ENCODE data around the gene ZNF248.

ZNF248 gene

DNA sequence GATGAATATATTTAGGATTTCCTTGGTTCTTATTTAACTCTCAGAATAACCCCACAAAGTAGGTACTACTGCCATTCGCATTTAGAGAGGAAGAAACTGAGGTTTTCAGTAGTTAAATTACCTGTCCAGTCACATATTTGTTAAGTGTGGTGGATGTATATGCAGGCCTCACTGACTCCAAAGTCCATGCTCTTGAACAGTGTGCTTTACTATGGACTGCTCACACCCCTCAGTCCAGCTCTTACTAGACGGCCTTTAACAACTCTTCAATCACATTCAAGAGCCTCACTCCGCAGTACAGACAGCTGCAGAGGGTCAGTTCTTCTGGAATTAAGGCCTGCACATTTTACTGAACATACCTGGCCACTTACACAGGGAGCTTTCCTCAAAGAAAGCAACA is 36.2 kb downstream of the ZNF248 start:
- DNase-seq: no peak

DNA sequence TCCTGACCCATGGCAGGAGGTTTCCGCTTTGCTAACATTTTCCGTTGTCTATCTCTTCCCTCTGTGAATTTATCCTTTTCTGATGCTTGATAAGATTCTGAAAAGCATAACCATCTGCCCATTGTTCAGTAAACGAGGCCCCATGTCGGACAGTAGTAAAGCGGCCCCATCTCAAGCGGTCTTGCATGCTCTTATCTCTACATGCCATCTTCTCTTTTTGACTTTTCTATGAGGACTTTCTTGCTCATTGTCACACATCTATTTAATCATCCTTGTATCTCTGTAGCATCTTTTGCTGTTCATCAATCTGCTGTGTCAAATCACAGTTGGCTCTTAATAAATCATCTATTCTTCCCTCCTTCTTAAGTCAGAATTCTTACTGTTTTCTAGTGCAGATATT is 37.6 kb downstream of the ZNF248 start:
- no peak for DNase-seq

DNA sequence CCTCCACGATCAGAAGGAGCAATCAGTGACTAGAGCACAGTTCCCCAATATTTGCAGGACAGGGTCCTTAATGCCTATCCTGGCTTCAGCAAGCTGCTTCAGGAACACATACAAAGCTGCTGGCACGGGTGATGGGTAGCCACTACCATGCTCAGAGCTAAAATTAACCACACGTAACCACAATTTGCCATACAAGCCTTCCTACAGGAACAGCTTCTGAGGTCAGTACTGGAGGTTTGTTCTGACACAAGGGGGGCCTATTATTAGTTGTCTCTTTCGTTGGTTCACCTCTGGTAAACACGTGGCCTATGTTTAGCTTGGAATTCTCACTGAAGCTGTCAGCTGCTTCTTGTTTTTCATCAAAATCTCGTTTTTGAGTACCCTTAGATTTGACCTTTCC is 41.1 kb downstream of the ZNF248 start:
- no peak for DNase-seq

DNA sequence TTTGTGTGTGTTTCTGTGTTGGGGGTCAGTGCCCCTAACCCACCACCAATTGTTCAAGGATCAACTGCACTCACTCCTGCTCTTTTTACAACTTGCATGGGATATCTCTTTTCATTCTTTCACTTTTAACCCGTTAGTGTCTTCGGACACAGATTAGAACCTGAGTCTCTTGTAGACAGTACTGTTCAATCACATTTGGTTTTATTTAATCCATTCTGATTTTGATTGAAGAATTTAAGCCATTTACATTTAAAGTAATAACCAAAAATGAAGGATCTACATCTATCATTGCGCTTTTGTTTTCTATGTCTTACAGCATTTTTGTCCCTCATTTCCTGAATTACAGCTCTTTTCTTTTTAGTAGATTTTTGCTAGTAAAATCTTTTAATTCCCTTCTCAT is 43.6 kb downstream of the ZNF248 start:
- DNase-seq: no peak

DNA sequence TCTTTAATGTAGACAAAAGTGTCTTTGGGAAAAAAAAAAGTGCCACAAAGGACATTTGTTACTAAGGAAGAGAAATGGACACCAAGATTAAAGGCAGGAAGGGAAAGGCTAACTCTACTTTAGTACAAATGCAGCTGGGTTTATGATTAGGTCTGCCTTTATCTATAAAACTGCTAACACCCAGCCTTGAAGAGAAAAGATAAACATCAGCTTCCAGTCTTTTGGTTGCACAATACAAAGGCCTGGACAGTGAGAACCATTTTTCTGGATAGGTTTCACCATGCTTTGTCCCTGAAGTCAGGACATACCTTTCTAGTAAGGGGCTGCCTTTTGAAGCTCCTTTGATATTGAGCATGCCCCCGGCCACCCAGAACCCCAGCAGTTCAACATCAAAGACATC is 45.1 kb downstream of the ZNF248 start:
- DNase-seq: no peak

DNA sequence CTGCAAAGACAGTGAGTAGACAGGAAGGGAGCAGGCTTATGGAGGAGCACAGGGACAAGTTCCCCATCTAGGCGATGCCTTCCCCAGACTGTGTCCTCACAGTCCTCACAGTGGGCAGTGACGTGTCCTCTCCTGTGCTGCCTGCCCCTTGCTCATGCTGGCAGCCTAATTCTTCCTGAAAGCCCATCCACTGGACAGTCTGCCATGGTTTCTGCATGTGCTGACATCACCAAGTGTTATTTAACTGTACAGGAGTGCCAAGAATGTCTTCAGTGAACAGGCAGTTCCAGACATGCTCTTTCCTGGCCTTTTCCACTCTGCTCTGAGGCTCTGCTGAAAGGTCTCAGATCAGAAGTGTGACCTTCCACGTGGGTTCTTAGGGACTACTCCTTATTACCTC is 54.1 kb downstream of the ZNF248 start:
- DNase-seq: no peak

DNA sequence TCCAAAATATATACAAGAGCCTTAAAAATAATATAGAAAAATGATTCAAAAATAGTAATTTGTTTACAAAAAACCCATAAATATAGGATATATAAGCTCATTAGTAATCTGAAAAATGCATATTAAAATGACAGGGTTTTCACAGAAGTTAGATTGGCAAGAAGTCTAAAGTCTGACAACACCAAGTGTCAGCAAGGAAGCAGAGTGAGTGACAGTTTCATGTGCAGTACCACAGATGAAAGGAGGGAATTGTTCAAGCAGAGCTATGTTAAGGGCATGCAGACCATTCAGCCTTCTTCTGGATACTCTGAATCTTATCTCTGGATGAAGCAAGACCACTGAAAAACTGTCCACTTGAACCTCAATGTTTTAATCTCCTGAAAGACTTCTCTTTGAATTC is 55.9 kb downstream of the ZNF248 start:
- DNase-seq: no peak

DNA sequence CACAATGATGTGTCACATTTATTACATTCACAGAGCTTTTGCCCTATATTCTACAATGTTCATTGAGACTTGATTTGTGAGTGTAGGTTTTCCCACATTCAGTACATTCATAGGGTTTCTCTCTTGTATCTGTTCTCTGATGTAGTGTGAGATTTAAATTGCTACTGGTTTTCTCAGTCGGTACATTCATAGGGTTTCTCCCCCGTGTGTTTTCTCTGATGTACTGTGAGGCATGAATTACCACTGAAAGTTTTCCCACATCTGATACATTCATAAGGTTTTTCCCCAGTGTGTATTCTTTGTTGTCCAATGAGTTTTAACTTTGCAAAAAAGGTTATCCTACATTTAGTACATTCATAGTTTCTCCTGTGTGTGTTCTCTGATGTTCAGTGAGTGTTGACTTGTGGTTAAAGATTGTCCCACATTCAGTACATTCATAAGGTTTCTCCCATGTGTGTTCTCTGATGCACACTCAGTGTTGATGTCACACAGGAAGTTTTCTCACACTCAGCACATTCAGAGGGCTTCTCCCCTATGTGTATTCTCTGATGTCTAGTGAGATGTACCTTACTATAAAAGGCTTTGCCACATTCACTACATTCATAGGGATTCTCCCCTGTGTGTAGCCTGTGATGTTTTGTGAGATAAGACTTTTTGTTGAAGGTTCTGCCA is 63.0 kb downstream of the ZNF248 start:
- no peak for DNase-seq

DNA sequence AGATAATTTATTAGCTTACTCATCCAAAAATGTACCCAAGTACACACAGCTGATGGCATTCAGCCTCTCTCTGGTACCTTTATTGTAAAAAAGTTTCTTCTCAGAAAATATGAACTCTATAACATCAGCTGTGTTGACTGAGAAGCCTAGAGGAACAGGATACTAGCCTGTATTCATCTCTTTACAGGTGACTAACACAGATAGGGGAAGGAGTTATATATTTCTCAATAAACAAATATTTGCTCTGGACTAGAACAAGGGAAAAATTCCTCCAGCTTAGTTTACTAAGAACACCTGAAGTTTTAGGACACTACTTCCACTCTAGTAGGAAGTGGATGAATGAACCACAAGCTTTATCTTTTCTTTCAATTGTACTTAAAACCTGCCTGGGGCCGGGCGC is 67.8 kb downstream of the ZNF248 start:
- no peak for DNase-seq

DNA sequence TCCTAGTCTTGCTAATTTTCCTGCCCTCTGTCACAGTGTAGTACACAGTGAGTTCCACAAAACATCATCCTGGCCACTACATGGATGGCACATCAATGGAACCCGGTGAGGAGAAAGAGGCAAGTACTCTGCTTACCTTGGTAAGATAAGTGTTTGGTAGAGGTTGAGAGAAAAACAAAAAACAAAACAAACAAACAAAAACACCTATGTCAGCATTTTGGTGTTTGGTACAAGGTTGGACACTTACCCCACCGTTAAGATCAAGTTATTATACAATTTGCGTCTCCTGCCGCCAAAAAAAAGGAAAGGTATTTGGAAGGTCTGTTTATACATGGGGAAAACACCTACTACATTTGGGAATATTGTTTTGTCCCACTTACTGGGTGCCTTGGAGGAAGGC is 72.7 kb downstream of the ZNF248 start:
- DNase-seq: no peak

DNA sequence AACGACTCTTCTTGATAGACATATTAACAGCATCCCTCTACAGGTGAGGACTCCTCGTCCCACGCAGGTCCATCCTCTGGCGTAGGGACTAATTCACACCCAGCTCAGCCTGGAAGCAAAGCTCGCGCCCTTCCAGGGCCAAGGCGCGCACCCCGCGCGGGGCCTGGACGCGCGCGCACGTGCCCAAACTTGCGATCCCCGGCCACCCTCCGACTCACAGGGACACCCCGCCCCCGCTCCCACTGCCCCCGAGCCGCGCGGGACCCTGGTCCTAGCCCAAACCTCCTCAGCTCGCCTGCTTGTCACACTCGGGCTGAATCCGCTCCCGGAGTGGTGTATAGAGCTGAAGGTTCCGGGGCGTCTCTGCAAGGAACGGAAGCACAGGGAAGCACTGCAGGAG is 76.9 kb downstream of the ZNF248 start:
- no peak for DNase-seq

DNA sequence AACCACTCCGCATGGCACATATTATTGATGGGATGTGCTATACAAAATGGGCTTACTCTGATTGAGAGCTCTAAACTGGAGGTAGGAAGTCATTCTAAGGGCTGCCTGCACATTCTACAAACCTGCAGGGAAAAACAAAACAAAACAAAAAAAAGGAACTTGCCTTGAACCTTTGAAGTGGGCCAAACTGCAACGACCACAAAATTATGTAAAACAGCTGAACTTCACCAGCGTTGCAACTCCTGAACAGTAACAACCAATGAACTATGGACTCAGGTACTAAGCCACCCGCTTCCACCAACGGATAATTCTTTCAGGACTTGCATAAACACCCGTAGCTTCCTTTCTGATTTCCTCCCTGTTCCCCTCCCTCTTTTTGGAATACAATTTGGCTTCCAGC is 80.4 kb downstream of the ZNF248 start:
- no peak for DNase-seq

DNA sequence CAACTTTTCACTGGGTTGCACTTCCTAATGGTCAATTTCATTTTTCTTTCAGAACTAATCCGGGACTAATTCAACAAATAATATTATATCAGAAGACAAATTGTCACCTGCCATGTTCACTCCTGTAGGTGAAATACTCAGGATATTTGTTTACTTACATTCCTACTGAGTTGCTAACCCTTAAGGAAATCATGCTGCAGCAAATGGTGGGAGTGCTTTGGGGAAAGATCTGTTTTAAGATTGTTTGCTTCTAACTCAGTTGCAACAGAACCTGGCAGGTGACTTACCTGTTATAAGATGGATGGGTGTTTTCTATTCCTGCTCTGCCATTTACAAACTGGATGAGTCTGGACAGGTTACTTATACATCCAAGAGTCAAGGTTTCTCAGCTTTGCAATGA is 81.8 kb downstream of the ZNF248 start:
- DNase-seq: no peak

DNA sequence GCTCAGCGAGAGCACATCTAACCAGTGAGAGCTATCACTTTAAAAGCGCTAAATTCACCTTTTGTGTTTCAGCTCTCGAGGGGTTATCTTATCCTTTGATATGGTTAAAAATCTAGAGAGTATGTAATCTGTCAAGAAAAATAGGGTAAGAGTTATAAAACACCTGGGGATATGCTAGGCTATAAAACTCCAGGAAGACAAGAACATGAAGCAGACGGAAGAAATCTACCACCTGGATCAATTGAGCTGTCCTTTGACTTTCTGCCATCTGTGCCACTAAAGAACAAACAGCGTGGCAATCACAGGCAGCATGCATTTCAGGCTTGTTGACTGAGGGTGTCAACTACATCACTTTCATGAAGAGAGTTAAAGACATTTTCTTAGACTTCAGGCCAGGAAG is 83.1 kb downstream of the ZNF248 start:
- DNase-seq: no peak

DNA sequence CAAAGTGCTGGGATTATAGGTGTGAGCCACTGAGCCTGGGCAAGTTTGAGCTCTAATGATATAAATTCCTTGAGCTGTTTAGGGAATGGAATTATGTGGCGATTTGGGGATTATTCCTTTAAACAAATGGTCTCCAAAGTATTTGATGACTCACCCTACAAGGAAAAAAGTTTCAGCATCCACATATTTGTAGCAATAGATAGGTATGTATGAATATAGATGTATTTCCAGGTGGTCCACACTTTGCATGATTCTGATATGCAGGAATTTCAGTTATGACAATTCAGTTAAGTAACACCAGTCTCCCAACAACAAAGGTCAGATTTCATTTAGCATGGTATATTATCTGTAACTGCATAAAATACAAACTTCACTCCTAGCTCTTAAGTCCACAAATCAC is 92.2 kb downstream of the ZNF248 start:
- DNase-seq: no peak

DNA sequence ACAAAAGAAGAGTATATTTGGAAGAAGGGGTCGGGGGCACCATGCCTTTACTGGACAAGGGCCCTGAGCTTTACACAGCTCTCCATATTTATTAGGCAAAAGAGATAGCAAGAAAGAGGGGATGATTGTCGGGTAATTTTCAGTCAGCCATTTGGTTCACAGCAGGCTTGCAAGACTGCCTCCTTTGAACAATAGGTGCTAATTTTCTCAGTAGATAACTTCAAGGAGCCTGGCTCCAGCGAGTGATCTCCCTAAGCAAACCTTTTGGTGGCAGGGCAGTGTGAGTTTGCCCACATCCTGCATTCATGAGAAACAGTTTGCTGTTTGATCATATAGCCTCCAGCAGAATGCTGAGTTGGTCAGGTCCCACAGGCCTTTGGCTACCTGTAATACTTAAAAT is 94.3 kb downstream of the ZNF248 start:
- no peak for DNase-seq

DNA sequence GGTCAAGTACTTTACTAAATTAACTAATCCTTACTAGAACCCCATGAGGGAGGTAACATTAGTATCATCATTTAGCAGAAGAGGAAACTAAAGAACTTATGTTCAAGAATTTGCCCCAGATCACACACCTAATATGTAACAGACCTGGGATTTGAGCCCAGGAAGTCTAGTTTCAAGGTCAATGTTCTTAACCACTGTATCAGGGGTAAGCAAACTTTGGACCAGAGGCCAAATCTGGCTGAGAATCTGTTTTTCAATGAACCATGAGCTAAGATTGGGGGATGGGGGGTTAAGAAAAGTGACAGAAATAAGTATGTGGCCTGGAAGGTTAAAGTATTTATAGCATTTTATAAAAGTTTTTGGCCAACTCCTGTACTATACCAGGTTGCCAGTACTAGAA is 95.1 kb downstream of the ZNF248 start:
- no peak for DNase-seq

DNA sequence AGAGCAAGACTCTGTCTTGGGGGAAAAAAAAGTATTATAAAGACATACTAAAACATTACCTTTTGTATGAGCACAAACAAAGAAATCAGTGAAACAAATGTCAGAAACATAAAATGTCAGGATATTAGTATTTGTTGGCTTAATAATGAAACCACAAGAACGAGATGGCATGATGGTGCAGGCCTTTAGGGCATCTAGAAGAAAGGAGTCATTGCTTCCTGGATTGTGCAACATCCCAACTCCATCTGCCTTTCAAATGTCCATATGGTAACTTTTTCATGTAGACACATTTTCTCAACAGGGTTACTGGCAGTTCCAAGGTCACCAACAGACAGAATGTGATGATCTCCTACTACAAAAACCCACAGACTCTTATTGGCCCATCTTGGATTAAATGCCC is 96.6 kb downstream of the ZNF248 start:
- no peak for DNase-seq

DNA sequence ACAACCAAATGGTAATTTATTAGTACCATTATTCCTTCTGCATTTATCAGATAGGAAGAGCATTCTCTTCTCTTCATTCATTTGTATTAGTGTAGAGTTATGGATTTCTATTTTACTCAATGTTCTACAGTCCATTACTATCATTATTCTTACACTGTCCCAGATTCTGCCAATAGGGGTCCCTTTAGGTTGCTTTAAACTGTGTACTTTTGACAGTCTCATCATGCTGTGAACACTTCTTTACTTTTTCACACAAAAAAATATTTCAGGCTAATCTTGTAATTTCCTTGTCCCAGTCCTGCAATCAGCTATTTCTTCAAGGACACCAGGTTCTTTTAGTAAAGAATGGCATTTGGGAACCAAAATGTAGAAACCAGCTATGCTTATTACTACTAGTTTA is 99.3 kb downstream of the ZNF248 start:
- DNase-seq: no peak

DNA sequence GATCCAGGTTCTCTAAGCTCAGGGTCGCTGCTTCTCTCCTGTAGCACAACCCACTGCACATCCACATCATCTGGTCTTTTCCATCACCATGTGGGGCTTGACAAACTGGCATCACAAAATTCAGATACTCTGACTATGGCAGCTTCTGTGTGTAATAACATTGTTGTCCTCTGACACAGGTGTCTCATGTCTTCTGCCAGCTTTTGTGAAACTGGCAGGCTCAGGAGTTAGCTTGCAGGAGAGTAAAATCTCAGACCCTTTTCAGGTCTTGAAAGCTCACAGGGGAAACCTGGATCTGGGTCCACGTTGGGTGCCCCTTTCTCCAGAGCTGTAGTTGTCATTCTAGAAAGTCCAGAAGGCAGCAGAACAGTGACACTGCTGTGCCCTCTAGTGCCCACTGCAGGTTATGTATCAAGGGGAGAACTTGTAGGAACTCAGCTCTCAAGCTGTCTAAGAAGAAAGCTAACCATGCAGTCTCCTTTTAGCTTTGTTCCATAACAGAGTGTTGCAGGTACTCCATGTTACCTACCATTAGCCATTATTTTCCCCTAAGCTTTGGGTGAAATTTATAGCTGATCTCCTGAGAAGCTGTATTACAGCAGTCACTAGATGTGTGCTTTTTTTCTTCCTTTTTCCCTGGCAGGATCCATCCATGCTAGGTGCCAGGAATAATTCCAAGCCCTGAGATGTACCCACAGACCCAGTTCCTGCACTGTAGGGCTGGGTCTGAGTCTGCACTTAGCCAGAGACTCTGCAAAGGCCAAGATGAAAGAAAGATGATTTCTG is 102.7 kb downstream of the ZNF248 start:
- no peak for DNase-seq

DNA sequence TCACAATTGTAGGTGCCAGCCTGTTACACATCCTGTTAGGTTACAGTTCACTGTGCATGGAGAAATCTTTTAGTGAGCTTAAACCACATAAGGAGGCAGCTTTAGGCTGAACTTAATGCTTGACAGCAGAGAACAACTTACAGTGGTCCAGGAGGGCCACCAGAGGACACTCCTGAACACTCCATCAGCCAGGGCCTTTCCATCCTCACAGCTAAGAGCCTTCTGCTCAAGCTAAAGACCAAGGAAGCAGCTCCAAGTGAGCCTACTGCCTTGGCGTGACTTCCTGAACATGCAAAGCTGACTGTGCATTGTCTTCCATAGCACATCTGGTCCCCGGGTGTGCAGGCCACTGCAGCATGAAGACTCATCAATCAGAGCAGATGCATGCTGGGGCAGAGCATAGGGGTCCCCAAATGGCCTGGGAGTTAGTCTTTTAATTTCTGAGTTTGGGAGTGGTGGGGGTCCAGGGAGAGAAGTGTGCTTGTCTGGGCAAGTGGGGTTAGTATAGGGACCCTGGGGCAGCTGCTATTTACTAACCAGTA is 105.0 kb downstream of the ZNF248 start:
- DNase-seq: no peak

DNA sequence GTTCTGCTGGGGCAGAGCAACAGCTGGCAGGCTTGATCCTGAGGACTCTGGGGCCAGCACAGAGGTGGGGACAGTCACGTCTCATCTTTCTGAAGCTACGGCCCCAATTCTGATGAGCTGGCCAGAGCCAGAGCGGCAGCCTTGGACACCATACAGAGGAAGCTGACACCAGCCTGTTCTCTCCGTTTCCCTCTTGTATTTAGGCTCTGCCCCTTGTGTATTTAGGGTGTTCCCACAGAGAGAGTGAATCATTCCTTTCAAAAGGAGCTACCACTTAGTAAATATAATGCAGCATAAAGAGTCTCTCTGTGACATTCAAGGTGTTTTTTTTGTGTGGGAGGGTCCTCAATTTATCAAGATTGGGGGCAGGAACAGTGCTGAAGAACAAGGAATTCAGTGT is 109.2 kb downstream of the ZNF248 start:
- no peak for DNase-seq

DNA sequence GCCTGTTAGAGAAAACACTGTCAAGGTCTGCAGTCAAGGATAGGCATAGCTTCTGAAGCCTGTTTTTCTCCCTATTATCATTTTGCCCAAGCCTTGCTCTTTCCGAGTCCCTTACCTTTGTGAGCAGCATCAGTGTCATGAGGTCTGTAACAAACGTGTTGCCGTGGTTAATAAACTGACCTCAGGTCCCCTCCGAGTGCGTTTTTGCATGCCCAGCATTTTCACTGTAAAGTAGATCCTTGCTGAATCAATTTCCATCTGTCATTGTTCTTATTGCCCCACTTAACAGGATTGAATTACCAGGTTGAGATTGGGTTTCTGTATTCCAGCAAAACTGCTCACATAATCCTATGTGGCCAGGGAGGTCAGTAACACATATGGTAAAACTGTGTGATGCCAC is 110.3 kb downstream of the ZNF248 start:
- no peak for DNase-seq

DNA sequence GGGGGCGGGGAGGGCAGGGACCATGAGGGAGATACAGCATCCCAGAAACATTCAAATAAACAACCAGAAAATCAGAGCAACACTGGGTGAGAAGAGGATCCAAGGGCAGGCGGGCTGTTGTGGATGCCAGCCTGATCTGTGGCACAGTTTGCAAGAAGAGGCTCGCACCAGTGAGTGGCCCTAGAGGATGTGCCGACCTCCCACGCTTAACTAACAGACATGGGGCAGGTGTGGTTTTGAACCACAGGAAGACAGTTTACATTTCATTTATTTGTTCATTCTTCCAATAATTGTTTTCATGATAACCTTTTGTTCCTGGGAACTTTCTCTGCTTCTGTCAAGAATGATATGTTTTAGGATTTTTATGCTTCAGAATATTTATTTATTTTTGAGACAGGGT is 115.6 kb downstream of the ZNF248 start:
- no peak for DNase-seq

DNA sequence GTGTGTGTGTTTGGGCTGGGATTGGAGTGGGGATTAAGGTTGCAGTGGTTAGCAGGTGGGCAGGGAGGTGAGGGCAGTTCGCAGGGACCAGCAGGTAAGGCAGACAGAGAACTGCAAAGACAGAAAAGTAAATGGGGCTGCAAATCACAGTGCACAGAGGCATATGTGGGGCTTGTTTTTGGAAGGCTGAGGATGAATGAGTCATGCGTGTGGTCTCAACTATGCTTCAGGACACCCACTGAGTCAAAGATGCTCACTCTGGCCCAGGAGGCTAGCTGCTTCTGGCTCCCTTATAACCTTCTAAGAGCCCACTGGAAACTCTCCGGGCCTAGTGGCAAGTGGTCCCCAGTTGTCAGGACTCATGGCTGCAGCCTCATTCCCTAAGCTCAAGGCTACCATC is 118.2 kb downstream of the ZNF248 start:
- DNase-seq: no peak

Data from femur (tissue), 1 donor.